Measurements from ENCODE around the gene CYTH1.

DNA sequence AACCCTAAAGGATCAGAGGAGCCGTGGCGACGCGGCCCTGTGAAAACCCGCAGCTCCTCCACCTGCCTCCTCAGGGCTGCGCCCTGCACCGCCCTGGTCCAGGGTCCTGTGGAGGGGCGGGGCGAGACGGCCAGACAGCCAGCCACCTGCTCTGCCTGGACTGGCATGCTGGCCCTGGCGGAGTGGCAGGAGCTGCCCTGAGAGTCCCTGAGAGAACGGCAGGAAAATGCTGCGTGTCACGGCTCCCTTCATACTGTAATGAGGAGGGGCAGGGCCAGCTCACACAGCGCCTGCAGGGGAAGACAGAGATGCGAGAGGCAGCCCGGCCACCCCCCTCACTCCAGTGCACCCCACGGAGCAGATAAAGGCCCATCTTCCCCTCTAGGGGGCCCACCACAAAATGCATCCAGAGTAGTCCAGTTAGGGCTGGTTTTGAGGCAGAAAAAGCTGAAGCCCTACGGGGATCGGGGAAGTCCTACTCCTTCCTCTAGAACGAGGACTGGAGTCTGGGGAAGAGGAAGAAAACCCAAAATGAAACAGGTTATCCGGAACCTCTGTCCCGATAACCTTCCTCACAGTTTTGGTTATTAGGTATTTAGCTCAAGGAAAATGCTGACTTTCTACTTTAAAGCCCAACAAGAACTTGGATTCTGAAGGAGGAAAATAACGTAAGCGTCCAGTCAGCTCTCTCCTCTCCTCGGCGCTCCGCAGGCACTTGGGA lies 107.3 kb downstream of the CYTH1 start:
- TF ChIP-seq SIN3A (IDR thresholded peaks at IDR 0.05; ENCODE audit: borderline replicate concordance, insufficient read depth, low read depth, low read length) (no peak), POLR2AphosphoS5 (IDR thresholded peaks at IDR 0.05; ENCODE audit: low read depth, low read length) (no peak)
- TF ChIP-seq, protein P1, sequence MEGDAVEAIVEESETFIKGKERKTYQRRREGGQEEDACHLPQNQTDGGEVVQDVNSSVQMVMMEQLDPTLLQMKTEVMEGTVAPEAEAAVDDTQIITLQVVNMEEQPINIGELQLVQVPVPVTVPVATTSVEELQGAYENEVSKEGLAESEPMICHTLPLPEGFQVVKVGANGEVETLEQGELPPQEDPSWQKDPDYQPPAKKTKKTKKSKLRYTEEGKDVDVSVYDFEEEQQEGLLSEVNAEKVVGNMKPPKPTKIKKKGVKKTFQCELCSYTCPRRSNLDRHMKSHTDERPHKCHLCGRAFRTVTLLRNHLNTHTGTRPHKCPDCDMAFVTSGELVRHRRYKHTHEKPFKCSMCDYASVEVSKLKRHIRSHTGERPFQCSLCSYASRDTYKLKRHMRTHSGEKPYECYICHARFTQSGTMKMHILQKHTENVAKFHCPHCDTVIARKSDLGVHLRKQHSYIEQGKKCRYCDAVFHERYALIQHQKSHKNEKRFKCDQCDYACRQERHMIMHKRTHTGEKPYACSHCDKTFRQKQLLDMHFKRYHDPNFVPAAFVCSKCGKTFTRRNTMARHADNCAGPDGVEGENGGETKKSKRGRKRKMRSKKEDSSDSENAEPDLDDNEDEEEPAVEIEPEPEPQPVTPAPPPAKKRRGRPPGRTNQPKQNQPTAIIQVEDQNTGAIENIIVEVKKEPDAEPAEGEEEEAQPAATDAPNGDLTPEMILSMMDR (IDR thresholded peaks at IDR 0.05): no peak
